ENCODE results near the gene NR3C2. TPM values are rescaled to one million over a fixed set of nuclear protein-coding genes. Genes with fewer than 3 reads are reported as not detected.

NR3C2 gene
- total RNA-seq, 2 donors from 2014 or later: 14.6 to 17.4 TPM

DNA sequence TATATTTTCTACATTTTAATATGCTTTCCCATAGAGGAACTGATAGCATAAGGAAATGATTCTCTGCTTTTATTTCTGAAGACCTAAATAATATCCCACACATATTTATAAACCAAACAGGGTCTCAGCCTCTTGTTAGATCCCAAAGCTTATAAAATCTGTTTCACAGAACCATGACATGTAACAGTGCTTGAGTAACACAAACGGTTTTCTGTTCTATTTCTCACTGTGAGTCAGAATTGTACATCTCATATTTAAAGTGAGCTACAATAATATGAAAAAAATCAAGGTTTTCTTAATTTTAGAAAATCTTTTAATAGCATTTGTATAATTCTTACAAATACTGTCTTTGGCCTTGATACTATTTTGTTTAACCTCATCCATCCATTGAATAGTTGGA, 51.2 kb downstream of the NR3C2 start:
- H3K4me1 ChIP-seq (replicated peaks): no peaks in the 10 kb centered on the region
- no peak for DNase-seq (ENCODE audit: low spot score)
- WGBS: 52% methylated on average over 1 of the region's 1 CpG

DNA sequence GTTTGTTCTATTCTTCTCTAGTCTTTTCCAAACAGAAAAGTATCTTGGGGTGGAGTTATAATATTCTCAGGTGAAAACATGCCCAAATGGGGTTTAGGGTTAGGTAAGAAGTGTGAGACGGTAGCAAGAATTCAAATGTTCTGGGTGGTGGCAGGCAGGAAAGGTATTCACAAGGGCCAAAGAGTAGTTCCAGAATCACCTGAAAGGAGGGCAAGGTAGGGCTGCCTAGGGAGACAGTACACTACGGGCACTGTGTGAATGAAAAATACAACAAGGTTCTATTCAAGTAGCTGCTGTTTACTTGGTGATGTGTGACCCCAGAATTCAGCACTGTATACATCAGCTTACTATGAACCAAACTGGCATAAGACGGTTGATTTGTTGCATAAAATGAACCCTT, 51.9 kb downstream of the NR3C2 start:
- Histone ChIP-seq H3K27me3 (replicated peaks; ENCODE audit: insufficient read depth) (no peaks in the 10 kb centered on the region), H3K27ac (no peak overlapping the region), H3K4me1 (replicated peaks) (no peaks in the 10 kb centered on the region), H3K4me3 (no peak overlapping the region), H3K9me3 (no peaks in the 10 kb centered on the region), H3K36me3 (no peaks in the 10 kb centered on the region)
- 81% methylated on average over 3 of the region's 3 CpGs for WGBS
- DNase-seq (ENCODE audit: low spot score): no peak
- intact Hi-C loops (cut with DNase I): no loop called here
- no peak for TF ChIP-seq POLR2A (IDR thresholded peaks at IDR 0.05)
- no peak for TF ChIP-seq POLR2AphosphoS5 (IDR thresholded peaks at IDR 0.05)
- no peak for TF ChIP-seq CTCF (IDR thresholded peaks at IDR 0.05)

More for the DNA sequence above, 51.2 kb downstream of the NR3C2 start:
- H3K4me3 ChIP-seq: no peak overlapping the region
- no peaks in the 10 kb centered on the region for H3K9me3 ChIP-seq
- no peak overlapping the region for H3K27ac ChIP-seq
- intact Hi-C loops (cut with DNase I): no loop called here
- TF ChIP-seq POLR2AphosphoS5 (IDR thresholded peaks at IDR 0.05): no peak
- no peak for TF ChIP-seq CTCF (IDR thresholded peaks at IDR 0.05)
- TF ChIP-seq POLR2A (IDR thresholded peaks at IDR 0.05): no peak
- no peaks in the 10 kb centered on the region for H3K36me3 ChIP-seq
- no peaks in the 10 kb centered on the region for H3K27me3 ChIP-seq (replicated peaks; ENCODE audit: insufficient read depth)

DNA sequence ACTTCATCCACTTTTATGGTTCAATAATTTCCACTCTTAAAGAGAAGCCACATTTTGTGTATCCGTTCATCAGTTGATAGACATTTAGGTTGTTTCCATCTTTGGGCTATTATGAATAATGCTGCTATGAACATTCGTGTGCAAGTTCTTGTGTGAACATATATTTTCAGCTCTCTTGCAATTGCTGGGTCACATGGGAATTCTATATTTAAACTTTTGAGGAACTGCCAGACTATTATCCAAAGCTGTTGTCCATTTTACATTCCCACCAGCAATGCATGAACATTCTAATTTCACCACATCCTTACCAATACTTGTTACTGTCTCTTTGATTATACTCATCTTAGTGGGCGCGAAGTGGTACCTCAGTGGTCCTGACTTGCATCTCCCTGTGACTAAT, 61.9 kb downstream of the NR3C2 start:
- TF ChIP-seq CTCF (IDR thresholded peaks at IDR 0.05) (no peak), POLR2A (IDR thresholded peaks at IDR 0.05) (no peak), POLR2AphosphoS5 (IDR thresholded peaks at IDR 0.05) (no peak)
- H3K9me3 ChIP-seq: no peaks in the 10 kb centered on the region
- DNase-seq (ENCODE audit: low spot score): no peak
- WGBS: 97% methylated on average over 4 of the region's 4 CpGs
- no peak overlapping the region for H3K27ac ChIP-seq
- no peaks in the 10 kb centered on the region for H3K4me1 ChIP-seq (replicated peaks)
- H3K4me3 ChIP-seq: no peak overlapping the region
- intact Hi-C loops (cut with DNase I): no loop called here
- H3K36me3 ChIP-seq: no peaks in the 10 kb centered on the region
- no peaks in the 10 kb centered on the region for H3K27me3 ChIP-seq (replicated peaks; ENCODE audit: insufficient read depth)

- intact Hi-C loops (cut with DNase I): no loop called here
- peak; percentile 25 for DNase-seq (ENCODE audit: low spot score)
- peak overlapping the region in 1 of 2 donors; percentile 9 for H3K4me3 ChIP-seq
These were observed 66.1 kb downstream of the NR3C2 start for GRCh38 chr4:148376151-148376550.

More at GRCh38 chr4:148376151-148376550, 66.1 kb downstream of the NR3C2 start:
- TF ChIP-seq POLR2A (IDR thresholded peaks at IDR 0.05) (no peak), CTCF (IDR thresholded peaks at IDR 0.05) (no peak), POLR2AphosphoS5 (IDR thresholded peaks at IDR 0.05) (peak; percentile 26)
- no peaks in the 10 kb centered on the region for H3K4me1 ChIP-seq (replicated peaks)
- WGBS: 8% methylated on average over 3 of the region's 3 CpGs
- no peak overlapping the region for H3K27ac ChIP-seq
- H3K36me3 ChIP-seq: no peaks in the 10 kb centered on the region
- H3K27me3 ChIP-seq (replicated peaks; ENCODE audit: insufficient read depth): no peaks in the 10 kb centered on the region
- no peaks in the 10 kb centered on the region for H3K9me3 ChIP-seq

All from prostate gland (tissue), 2 donors.